HepG2 (cell line): ENCODE results near the gene WWTR1. TPM values are rescaled to one million over a fixed set of nuclear protein-coding genes. Genes with fewer than 3 reads are reported as not detected.

Source experiments
- NFRKB ChIP-seq: fragments of 450-650 bp; IDR thresholded peaks from 2 replicates; pipeline ENCODE4 v1.6.1; 2017
- SALL2 ChIP-seq: sonication (generic); formaldehyde crosslinking; IDR thresholded peaks from 2 replicates; pipeline ENCODE4 v1.8.1; 2023; ENCODE audit warnings: mild to moderate bottlenecking, missing genetic modification reagents, inconsistent platforms
- SIN3B ChIP-seq: fragments of 150-350 bp; IDR thresholded peaks from 2 replicates; pipeline ENCODE4 v1.6.1; 2014; ENCODE audit warnings: low read length
- SIX1 ChIP-seq: sonication (generic); formaldehyde crosslinking; IDR thresholded peaks from 2 replicates; pipeline ENCODE4 v1.4.0; 2020; ENCODE audit warnings: missing genetic modification reagents, borderline replicate concordance
- SRSF9 ChIP-seq: fragments of 200-400 bp; formaldehyde crosslinking; IDR thresholded peaks from 2 replicates; pipeline ENCODE4 v1.6.1; 2018; ENCODE audit warnings: borderline replicate concordance, mild to moderate bottlenecking, low read depth, low read length; ENCODE audit not compliant: insufficient read depth, poor library complexity, severe bottlenecking
- ZNF234 ChIP-seq: sonication (generic); formaldehyde crosslinking; conservative IDR thresholded peaks from 2 replicates; pipeline ENCODE4 v1.5.1; 2020; ENCODE audit warnings: mild to moderate bottlenecking, missing genetic modification reagents
- ZNF431 ChIP-seq: sonication (generic); formaldehyde crosslinking; IDR thresholded peaks from 2 replicates; pipeline ENCODE4 v1.9.0; 2022; ENCODE audit warnings: missing genetic modification reagents, low read depth, mild to moderate bottlenecking, borderline replicate concordance
- ZNF432 ChIP-seq: sonication (generic); formaldehyde crosslinking; IDR thresholded peaks from 2 replicates; pipeline ENCODE4 v1.5.0; 2020; ENCODE audit warnings: missing genetic modification reagents, mild to moderate bottlenecking, borderline replicate concordance
- ZNF510 ChIP-seq: sonication (generic); formaldehyde crosslinking; IDR thresholded peaks from 2 replicates; pipeline ENCODE4 v1.4.0; 2020; ENCODE audit warnings: low read depth, mild to moderate bottlenecking, missing genetic modification reagents
- ZNF550 ChIP-seq: sonication (generic); formaldehyde crosslinking; IDR thresholded peaks from 2 replicates; pipeline ENCODE4 v1.4.0; 2020; ENCODE audit warnings: mild to moderate bottlenecking, missing genetic modification reagents, borderline replicate concordance
- ZNF577 ChIP-seq: sonication (generic); formaldehyde crosslinking; IDR thresholded peaks from 2 replicates; pipeline ENCODE4 v1.4.0; 2020; ENCODE audit warnings: mild to moderate bottlenecking, low read depth, missing genetic modification reagents, borderline replicate concordance
- ZNF619 ChIP-seq: sonication (generic); formaldehyde crosslinking; IDR thresholded peaks from 2 replicates; pipeline ENCODE4 v1.4.0; 2020; ENCODE audit warnings: mild to moderate bottlenecking, missing genetic modification reagents
- polyA plus RNA-seq, 8 experiments: library from polyadenylated mRNA; depleted of rRNA in 3 of 8; stranded (reverse) in 7 of 8; unstranded in 1 of 8; fragments of >200 nt; fragmentation: Illumina TruSeq in 4 of 8; extraction: Trizol in 4 of 8; gene quantifications; 2 replicates each; pipeline versions ENCODE4 v1.2.1 to v1.2.3, GENCODE V29; 2011 to 2016; ENCODE audit warnings: low read depth in 4 of 8, missing spikeins in 1 of 8, mixed read lengths in 1 of 8; ENCODE audit not compliant: insufficient read depth in 1 of 8
- total RNA-seq, 5 experiments: library from RNA; depleted of rRNA; stranded (reverse); fragments of >200 nt; fragmentation: Illumina TruSeq; extraction: Trizol; gene quantifications; 2 replicates each; pipeline ENCODE4 v1.2.3, GENCODE V29; 2016; ENCODE audit warnings: low read depth in 1 of 5
- TF ChIP-seq, protein P1 (sequence below): sonication (generic); formaldehyde crosslinking; IDR thresholded peaks from 2 replicates; pipeline ENCODE4 v1.4.0; 2020; ENCODE audit warnings: mild to moderate bottlenecking, missing genetic modification reagents
- TF ChIP-seq, protein P2 (sequence below): IDR thresholded peaks from 2 replicates; pipeline ENCODE4 v1.6.1; 2016
- TF ChIP-seq, protein P3 (sequence below): sonication (generic); formaldehyde crosslinking; IDR thresholded peaks from 2 replicates; pipeline ENCODE4 v1.4.0; 2020; ENCODE audit warnings: mild to moderate bottlenecking, low read depth, missing genetic modification reagents

WWTR1 gene
- total and polyA plus RNA-seq, 2 of the 13 experiments (the other 11 are each of a cell fraction or from before 2014, with no cell fraction given), result 19.7 to 139 TPM

DNA sequence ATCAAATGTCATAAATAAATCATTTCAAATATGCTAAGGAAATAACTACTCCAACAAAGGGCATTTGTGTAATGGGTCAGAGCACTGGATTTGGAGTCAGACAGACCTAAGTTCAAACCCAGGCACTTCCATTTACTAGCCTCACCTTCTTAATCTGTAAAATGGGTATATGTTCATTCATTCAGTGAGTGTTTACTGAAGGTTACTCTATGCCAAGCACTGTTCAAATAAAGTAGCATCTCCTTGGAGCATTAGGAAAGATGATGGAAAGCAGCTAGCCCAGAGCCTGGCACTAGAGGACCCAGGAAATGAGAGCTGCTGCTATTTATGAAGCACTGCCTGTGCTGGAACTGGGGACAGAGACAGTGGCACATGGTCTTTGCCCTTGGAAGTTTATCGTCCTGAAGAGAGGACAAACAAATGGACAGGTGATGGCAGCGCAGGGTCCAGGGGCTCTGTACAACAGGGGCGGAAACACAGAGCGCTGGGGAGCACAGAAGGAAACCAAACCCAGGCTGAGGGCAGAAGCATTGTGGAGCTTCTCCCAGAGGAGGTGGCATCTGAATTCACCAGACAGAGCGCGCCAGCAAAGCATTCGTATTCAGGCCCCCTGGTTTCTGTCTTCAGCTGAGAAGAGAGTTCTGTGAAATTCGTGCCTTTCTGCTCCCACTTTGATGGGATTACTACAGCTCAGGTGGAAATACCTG lies 164.4 kb downstream of the WWTR1 start (continued):
- TF ChIP-seq ZNF577, result no peak
- TF ChIP-seq, protein P1, sequence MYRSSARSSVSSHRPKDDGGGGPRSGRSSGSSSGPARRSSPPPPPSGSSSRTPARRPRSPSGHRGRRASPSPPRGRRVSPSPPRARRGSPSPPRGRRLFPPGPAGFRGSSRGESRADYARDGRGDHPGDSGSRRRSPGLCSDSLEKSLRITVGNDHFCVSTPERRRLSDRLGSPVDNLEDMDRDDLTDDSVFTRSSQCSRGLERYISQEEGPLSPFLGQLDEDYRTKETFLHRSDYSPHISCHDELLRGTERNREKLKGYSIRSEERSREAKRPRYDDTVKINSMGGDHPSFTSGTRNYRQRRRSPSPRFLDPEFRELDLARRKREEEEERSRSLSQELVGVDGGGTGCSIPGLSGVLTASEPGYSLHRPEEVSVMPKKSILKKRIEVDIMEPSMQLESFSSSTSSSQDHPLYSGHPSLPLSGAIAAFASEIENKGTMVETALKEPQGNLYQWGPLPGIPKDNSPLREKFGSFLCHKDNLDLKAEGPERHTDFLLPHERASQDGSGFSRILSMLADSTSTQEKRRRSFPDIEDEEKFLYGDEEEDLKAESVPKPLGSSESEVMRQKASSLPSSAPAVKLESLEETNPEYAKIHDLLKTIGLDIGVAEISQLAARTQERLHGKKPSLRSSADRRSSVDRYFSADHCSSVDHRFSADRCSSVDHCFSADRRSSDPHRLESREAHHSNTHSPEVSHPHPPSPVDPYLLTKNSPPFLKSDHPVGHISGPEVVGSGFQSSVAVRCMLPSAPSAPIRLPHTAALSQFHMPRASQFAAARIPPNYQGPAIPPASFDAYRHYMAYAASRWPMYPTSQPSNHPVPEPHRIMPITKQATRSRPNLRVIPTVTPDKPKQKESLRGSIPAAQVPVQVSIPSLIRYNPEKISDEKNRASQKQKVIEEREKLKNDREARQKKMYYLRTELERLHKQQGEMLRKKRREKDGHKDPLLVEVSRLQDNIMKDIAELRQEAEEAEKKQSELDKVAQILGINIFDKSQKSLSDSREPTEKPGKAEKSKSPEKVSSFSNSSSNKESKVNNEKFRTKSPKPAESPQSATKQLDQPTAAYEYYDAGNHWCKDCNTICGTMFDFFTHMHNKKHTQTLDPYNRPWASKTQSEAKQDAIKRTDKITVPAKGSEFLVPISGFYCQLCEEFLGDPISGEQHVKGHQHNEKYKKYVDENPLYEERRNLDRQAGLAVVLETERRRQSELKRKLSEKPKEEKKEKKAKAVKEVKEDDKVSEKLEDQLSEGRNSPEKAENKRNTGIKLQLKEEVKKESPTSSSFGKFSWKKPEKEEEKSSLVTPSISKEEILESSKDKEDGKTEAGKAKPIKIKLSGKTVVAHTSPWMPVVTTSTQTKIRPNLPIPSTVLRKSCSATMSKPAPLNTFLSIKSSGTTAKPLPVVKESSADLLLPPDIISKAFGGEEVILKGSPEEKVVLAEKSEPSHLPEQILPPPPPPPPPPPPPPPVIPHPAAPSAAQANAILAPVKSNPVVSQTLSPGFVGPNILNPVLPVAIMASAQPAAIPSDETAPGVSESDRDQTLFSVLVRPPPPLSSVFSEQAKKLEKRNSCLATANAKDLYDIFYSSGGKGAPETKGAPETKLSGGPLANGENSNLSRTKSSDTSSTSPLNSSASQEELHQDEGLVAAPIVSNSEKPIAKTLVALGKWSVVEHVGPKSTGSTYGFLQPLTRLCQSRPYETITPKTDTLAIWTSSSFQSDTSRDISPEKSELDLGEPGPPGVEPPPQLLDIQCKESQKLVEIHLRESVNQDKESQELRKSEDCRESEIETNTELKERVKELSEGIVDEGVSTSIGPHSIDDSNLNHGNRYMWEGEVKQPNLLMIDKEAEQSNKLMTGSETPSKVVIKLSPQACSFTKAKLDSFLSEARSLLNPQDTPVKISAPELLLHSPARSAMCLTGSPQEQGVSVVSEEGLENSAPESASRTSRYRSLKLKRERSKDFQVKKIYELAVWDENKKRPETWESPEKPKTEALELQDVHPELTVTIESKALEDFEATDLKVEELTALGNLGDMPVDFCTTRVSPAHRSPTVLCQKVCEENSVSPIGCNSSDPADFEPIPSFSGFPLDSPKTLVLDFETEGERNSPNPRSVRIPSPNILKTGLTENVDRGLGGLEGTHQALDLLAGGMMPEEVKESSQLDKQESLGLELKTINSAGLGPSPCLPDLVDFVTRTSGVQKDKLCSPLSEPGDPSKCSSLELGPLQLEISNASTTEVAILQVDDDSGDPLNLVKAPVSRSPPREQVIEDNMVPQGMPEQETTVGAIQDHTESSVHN (CRISPR knock-in tag), result no peak
- no peak for TF ChIP-seq SRSF9
- peak; percentile 74; the same call in 1 of the 2 replicates for TF ChIP-seq ZNF619 (CRISPR knock-in tag)
- no peak for TF ChIP-seq ZNF432 (CRISPR knock-in tag)
- no peak for TF ChIP-seq SIN3B
- 0 out of 2 replicates have a peak, but pooled peaks have one; percentile 67 for TF ChIP-seq ZNF510 (CRISPR knock-in tag)
- TF ChIP-seq ZNF431 (CRISPR knock-in tag), result no peak; the same call in 1 of the 2 replicates
- no peak for TF ChIP-seq ZNF234 (CRISPR knock-in tag)
- no peak for TF ChIP-seq ZNF550 (CRISPR knock-in tag)
- TF ChIP-seq, protein P2, sequence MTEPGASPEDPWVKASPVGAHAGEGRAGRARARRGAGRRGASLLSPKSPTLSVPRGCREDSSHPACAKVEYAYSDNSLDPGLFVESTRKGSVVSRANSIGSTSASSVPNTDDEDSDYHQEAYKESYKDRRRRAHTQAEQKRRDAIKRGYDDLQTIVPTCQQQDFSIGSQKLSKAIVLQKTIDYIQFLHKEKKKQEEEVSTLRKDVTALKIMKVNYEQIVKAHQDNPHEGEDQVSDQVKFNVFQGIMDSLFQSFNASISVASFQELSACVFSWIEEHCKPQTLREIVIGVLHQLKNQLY (CRISPR knock-in tag), result peak; percentile 85; the same call in 1 of the 2 replicates
- no peak for TF ChIP-seq SIX1 (CRISPR knock-in tag)
- TF ChIP-seq, protein P3, sequence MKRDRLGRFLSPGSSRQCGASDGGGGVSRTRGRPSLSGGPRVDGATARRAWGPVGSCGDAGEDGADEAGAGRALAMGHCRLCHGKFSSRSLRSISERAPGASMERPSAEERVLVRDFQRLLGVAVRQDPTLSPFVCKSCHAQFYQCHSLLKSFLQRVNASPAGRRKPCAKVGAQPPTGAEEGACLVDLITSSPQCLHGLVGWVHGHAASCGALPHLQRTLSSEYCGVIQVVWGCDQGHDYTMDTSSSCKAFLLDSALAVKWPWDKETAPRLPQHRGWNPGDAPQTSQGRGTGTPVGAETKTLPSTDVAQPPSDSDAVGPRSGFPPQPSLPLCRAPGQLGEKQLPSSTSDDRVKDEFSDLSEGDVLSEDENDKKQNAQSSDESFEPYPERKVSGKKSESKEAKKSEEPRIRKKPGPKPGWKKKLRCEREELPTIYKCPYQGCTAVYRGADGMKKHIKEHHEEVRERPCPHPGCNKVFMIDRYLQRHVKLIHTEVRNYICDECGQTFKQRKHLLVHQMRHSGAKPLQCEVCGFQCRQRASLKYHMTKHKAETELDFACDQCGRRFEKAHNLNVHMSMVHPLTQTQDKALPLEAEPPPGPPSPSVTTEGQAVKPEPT (CRISPR knock-in tag), result no peak
- no peak for TF ChIP-seq SALL2 (CRISPR knock-in tag)
- no peak for TF ChIP-seq NFRKB
